ENCODE measurements around the gene SMARCAD1.

- no peak for TF ChIP-seq CTCF (IDR thresholded peaks at IDR 0.05; ENCODE audit: poor library complexity)
- no peak for TF ChIP-seq EZH2 (IDR thresholded peaks at IDR 0.05; ENCODE audit: borderline replicate concordance)
Observed at GRCh38 chr4:94232519-94232918, 24.9 kb downstream of the SMARCAD1 start.
